Measurements from ENCODE around the gene MPZL2. TPM values are rescaled to one million over a fixed set of nuclear protein-coding genes. Genes with fewer than 3 reads are reported as not detected.

MPZL2 gene
- total and polyA plus RNA-seq, 9 of the 15 experiments (the other 6 are each of a cell fraction or from before 2014, with no cell fraction given) = 0.09 to 0.28 (median 0.18) TPM; not detected in 2

GRCh38 chr11:118240999-118241763, 22.9 kb downstream of the MPZL2 start (continued):
- 0 out of 2 replicates have a peak, but pooled peaks have one; percentile 27 for TF ChIP-seq MITF (IDR thresholded peaks at IDR 0.05)
- peak; percentile 69 for TF ChIP-seq BHLHE40 (IDR thresholded peaks at IDR 0.05; ENCODE audit: low read length)
- TF ChIP-seq RNF2 (IDR thresholded peaks at IDR 0.05) = peak; percentile 84
- peak; percentile 19 for TF ChIP-seq BRD9 (IDR thresholded peaks at IDR 0.05; ENCODE audit: low read depth, partially characterized antibody)
- 0 out of 2 replicates have a peak, but pooled peaks have one; percentile 49 for TF ChIP-seq ZBED1 (IDR thresholded peaks at IDR 0.05)
- peak; percentile 66; the same call in 1 of the 2 replicates for TF ChIP-seq MTA3 (IDR thresholded peaks at IDR 0.05; ENCODE audit: borderline replicate concordance)
- TF ChIP-seq ARNT (IDR thresholded peaks at IDR 0.05) = peak; percentile 78 to 81; a peak in 3 of 4 replicates
- peak; percentile 95 for TF ChIP-seq PML (IDR thresholded peaks at IDR 0.05; ENCODE audit: low read length)
- no peak for TF ChIP-seq CAMTA2 (CRISPR knock-in tag; conservative IDR thresholded peaks at IDR 0.05)
- TF ChIP-seq KAT8 (IDR thresholded peaks at IDR 0.05; ENCODE audit: low read depth) = no peak
- no peak; the same call in 1 of the 2 replicates for TF ChIP-seq NR2C1 (IDR thresholded peaks at IDR 0.05)
- peak; percentile 26; the same call in 1 of the 2 replicates for TF ChIP-seq NR2C1 (tag; IDR thresholded peaks at IDR 0.05)
- TF ChIP-seq ZBTB5 (IDR thresholded peaks at IDR 0.05) = no peak
- TF ChIP-seq NBN (IDR thresholded peaks at IDR 0.05; ENCODE audit: low read depth) = 0 out of 2 replicates have a peak, but pooled peaks have one; percentile 82
- TF ChIP-seq ID3 (CRISPR knock-in tag; IDR thresholded peaks at IDR 0.05) = no peak
- TF ChIP-seq ID3 (tag; IDR thresholded peaks at IDR 0.05) = peak; percentile 64; the same call in 1 of the 2 replicates
- TF ChIP-seq MEF2D (tag; conservative IDR thresholded peaks at IDR 0.05; ENCODE audit: low read depth) = peak; percentile 52; the same call in 1 of the 2 replicates
- peak; percentile 89 for TF ChIP-seq HES1 (IDR thresholded peaks at IDR 0.05; ENCODE audit: low read depth)
- peak; percentile 98 for TF ChIP-seq TCF7 (IDR thresholded peaks at IDR 0.05; ENCODE audit: borderline replicate concordance)
- TF ChIP-seq GABPB2 (CRISPR knock-in tag; conservative IDR thresholded peaks at IDR 0.05) = no peak
- no peak for TF ChIP-seq PHF20 (IDR thresholded peaks at IDR 0.05; ENCODE audit: partially characterized antibody)
- peak; percentile 83 for TF ChIP-seq EGR1 (conservative IDR thresholded peaks at IDR 0.05)
- peak; percentile 80 for TF ChIP-seq CHD4 (IDR thresholded peaks at IDR 0.05; ENCODE audit: insufficient read depth, insufficient replicate concordance, low read depth, low read length, poor library complexity, severe bottlenecking)
- TF ChIP-seq FOXK2 (conservative IDR thresholded peaks at IDR 0.05 in 1 of 2, IDR thresholded peaks at IDR 0.05 in 1 of 2; ENCODE audit: low read depth in 2 of 2) = 0 out of 4 replicates have a peak, but pooled peaks have one; percentile 11 to 13
- TF ChIP-seq DDX20 (tag; IDR thresholded peaks at IDR 0.05; ENCODE audit: low read depth) = 0 out of 2 replicates have a peak, but pooled peaks have one; percentile 40
- no peak for TF ChIP-seq SREBF2 (CRISPR knock-in tag; IDR thresholded peaks at IDR 0.05)

Measured in K562 (cell line).